ENCODE results near the gene TMEM131. TPM values are rescaled to one million over a fixed set of nuclear protein-coding genes. Genes with fewer than 3 reads are reported as not detected.
"Not testable (repeated sequence)": the region's sequence is repeated elsewhere in the genome, so short reads cannot be mapped to it uniquely, and the experiment has no call there.

Gene TMEM131
- total and polyA plus RNA-seq, 5 donors, result 11.5 to 32.7 (median 28.8) TPM

DNA sequence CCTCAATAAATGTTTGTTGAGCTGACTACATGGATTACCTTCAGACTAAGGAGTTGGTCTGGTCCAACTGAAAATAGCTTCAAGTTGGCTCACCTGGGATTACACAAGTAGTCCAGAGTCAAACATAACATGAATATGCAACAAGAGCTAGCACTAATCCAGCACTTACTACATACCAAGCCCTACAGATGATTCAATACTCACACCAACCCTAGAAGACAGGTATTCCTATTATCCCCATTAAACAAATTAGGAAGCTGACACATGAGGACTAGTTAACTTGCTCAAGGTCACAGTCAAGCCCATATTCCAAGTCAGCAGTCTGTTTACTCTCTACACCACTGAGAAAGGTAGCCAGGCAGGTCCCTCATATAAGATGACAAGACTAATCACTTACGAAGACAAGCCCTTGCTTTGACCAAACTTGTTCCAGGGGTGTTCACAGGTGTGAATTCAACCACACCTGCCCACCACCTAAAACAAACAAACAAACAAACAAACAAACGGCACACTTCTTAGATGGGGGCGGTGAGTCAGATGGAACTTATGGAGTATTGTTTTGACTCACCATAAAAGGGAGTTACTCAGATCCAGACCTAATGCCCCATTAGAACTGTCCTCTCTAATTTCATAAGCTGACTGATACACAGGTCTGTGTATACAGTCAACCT, 29.1 kb downstream of the TMEM131 start:
- H3K4me1 ChIP-seq (ENCODE audit: control insufficient read depth, insufficient read depth, low read length), result peaks cover 22% of the 10 kb centered on the region
- H3K9me3 ChIP-seq (ENCODE audit: control insufficient read depth, low read length), result no peaks in the 10 kb centered on the region
- H3K27ac ChIP-seq (ENCODE audit: low read length), result no peak overlapping the region
- intact Hi-C loops (cut with DNase I), result no loop called here
- H3K27me3 ChIP-seq (ENCODE audit: control insufficient read depth, insufficient read depth), result no peaks in the 10 kb centered on the region
- no peak for DNase-seq
- 85% methylated on average over 3 of the region's 3 CpGs for WGBS
- ATAC-seq, result no peak
- H3K4me3 ChIP-seq (ENCODE audit: low read length), result no peak overlapping the region

DNA sequence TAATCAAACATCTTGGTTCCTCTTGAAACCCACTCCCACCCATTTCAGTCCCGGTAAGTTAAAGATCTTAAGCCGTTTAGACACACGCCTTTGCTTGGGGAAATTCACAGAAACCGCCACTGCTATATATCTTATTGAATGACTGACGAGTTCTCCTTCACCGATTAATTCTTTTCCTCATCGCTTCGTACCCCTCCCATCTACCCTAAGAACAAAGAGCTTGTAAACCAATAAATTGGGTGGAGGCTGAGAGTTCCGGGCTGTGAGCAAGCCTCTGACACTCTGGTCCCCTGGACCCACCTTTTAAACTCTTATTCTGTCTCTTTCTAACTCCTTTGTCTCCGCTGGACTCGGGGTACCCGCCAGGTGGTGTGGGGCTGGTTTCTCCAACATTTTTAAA, 30.6 kb downstream of the TMEM131 start:
- ATAC-seq, result no peak
- Histone ChIP-seq H3K9me3 (ENCODE audit: control insufficient read depth, low read length) (no peaks in the 10 kb centered on the region), H3K4me1 (ENCODE audit: control insufficient read depth, insufficient read depth, low read length) (peaks cover 18% of the 10 kb centered on the region), H3K4me3 (ENCODE audit: low read length) (no peak overlapping the region), H3K27ac (ENCODE audit: low read length) (no peak overlapping the region), H3K27me3 (ENCODE audit: control insufficient read depth, insufficient read depth) (no peaks in the 10 kb centered on the region)
- WGBS, result 95% methylated on average over 12 of the region's 12 CpGs
- intact Hi-C loops (cut with DNase I), result no loop called here
- no peak for DNase-seq

DNA sequence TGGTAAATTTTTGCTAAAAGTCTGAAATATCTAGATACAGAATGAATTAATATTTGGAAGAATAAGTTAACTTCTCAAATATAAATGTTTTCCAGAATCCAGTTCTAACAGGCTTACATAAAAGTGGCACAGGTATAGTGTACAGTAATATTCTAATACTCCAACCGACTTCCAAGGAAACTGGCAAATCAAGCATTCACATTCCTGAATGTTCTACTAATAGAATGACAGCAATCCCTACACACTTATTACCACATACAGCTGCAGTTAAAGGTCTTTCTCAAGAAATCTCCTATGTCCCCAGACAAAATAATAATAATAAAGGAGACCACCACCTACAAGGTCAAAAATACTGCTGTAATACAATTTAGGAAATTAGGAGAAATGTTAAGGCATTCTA, 31.9 kb downstream of the TMEM131 start:
- H3K27me3 ChIP-seq (ENCODE audit: control insufficient read depth, insufficient read depth), result no peaks in the 10 kb centered on the region
- WGBS, result 30% methylated on average over 1 of the region's 1 CpG
- no peak for DNase-seq
- no peak overlapping the region for H3K4me3 ChIP-seq (ENCODE audit: low read length)
- no peak for ATAC-seq
- intact Hi-C loops (cut with DNase I), result no loop called here
- H3K9me3 ChIP-seq (ENCODE audit: control insufficient read depth, low read length), result no peaks in the 10 kb centered on the region
- H3K4me1 ChIP-seq (ENCODE audit: control insufficient read depth, insufficient read depth, low read length), result peaks cover 16% of the 10 kb centered on the region
- H3K27ac ChIP-seq (ENCODE audit: low read length), result no peak overlapping the region

DNA sequence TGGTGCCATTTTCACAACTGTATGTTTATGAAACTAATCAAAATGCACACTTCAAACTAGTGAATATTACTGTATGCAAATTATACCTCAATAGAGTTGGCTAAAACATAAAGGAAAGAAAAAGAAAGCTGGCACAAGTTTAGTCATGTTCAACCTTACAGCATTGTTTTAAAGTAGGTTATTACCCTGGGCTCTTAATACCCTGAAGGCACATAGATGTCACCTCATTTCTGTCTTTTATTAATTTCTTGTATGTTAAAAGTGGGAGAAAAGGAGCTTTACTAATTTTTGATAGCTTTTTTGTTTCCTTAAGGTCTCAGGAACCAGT, 32.7 kb downstream of the TMEM131 start:
- ATAC-seq (no peak), DNase-seq (no peak)
- Histone ChIP-seq H3K27ac (ENCODE audit: low read length) (no peak overlapping the region), H3K4me1 (ENCODE audit: control insufficient read depth, insufficient read depth, low read length) (peaks cover 13% of the 10 kb centered on the region), H3K4me3 (ENCODE audit: low read length) (no peak overlapping the region), H3K27me3 (ENCODE audit: control insufficient read depth, insufficient read depth) (no peaks in the 10 kb centered on the region), H3K9me3 (ENCODE audit: control insufficient read depth, low read length) (no peaks in the 10 kb centered on the region)
- intact Hi-C loops (cut with DNase I), result no loop called here

DNA sequence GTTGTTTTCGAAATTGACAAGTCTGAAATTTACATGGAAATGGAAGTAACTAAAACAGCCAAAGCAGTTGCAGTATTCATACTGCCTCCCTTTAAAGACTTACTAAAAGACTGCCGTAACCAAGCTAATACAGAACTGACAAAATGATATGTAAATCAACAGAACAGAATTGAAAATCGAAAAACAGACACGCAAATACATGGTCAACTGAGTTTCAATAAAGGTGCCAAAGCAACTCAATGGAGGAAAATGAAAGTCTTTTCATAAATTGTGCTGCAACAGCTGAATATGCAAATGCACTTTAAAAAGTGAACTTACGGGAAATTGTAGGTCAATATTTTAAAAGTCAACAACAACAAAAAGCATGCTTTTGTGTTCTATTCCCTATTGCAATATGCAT, 34.2 kb downstream of the TMEM131 start:
- intact Hi-C loops (cut with DNase I), result no loop called here
- Histone ChIP-seq H3K27ac (ENCODE audit: low read length) (no peak overlapping the region), H3K4me1 (ENCODE audit: control insufficient read depth, insufficient read depth, low read length) (peaks cover 11% of the 10 kb centered on the region), H3K4me3 (ENCODE audit: low read length) (no peak overlapping the region), H3K27me3 (ENCODE audit: control insufficient read depth, insufficient read depth) (no peaks in the 10 kb centered on the region), H3K9me3 (ENCODE audit: control insufficient read depth, low read length) (no peaks in the 10 kb centered on the region)
- DNase-seq (no peak), ATAC-seq (no peak)
- whole genome bisulfite sequencing, result 76% methylated on average over 5 of the region's 5 CpGs

DNA sequence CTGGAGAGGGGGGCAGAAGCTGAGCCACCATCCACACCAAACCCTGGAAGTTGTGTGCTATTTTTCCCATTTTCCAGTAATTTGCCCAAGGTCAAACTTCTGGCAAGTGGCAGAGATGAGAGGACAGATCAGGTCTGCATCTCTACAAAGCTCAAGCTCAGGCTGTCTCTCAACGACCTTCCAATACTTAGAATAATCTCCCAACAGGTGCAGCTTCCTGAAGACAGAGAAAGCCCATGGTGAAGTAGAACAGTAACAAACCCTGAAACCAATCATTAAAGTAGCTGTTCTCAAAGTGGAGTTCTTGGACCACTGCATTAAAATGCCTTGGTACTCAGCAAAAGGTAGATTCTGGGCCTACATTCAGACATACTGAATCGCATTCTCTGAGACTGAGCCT, 37.6 kb downstream of the TMEM131 start:
- no peak for DNase-seq
- H3K9me3 ChIP-seq (ENCODE audit: control insufficient read depth, low read length), result no peaks in the 10 kb centered on the region
- intact Hi-C loops (cut with DNase I), result no loop called here
- no peak for ATAC-seq
- WGBS, result 79% methylated on average over 2 of the region's 2 CpGs
- H3K27ac ChIP-seq (ENCODE audit: low read length), result no peak overlapping the region
- peaks cover 6% of the 10 kb centered on the region for H3K4me1 ChIP-seq (ENCODE audit: control insufficient read depth, insufficient read depth, low read length)
- no peaks in the 10 kb centered on the region for H3K27me3 ChIP-seq (ENCODE audit: control insufficient read depth, insufficient read depth)
- no peak overlapping the region for H3K4me3 ChIP-seq (ENCODE audit: low read length)

DNA sequence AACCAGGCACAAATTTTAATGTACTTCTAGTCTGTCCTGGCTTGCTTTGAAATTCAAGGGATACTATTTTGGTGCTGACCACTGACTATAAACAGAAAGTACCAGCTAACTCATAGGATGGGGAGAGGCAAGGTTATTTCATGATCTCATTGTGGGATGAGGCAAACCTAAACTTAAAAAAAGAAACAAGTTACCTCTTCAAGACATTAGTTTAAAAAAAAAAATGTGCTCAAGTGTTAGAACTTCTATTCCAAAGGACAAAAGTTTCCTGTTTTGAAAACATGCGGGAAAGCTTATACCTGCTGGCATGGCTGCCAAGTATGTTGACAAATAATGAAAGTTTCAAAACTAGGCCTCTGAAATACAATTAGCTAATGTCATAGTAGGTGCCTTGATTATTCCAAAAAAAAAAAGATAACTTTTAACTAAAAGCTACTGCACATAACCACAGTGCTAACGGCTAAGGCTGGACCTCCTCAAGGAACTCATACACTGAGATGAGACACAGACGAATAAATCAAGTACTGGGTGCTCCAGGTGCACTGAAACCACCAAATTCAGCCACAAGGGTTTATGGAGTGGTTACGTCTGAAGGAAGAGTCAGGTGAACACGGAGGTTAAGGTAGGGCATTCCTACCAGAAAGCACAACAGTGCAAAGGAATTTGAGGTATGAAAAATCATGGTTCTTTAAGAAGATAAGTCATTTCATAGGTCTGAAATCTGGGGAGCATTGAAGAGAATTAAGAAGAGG, 38.1 kb downstream of the TMEM131 start:
- Histone ChIP-seq H3K9me3 (ENCODE audit: control insufficient read depth, low read length) (no peaks in the 10 kb centered on the region), H3K27me3 (ENCODE audit: control insufficient read depth, insufficient read depth) (no peaks in the 10 kb centered on the region), H3K4me1 (ENCODE audit: control insufficient read depth, insufficient read depth, low read length) (peaks cover 5% of the 10 kb centered on the region), H3K4me3 (ENCODE audit: low read length) (no peak overlapping the region), H3K27ac (ENCODE audit: low read length) (no peak overlapping the region)
- 86% methylated on average over 5 of the region's 5 CpGs for WGBS
- DNase-seq (no peak), ATAC-seq (no peak)
- intact Hi-C loops (cut with DNase I), result no loop called here

DNA sequence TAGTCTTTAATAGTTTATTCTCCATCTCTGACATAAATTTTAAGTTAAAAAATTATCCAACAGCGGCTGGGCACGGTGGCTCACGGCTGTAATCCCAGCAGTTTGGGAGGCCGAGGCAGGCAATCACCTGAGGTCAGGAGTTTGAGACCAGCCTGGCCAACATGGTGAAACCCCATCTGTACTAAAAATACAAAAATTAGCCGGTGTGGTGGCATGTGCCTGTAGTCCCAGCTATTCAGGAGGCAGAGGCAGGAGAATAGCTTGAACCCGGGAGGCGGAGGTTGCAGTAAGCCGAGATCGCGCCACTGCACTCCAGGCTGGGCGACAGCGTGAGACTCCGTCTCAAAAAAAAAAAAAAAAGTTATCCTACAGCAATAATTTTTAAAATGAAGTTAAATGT, 39.0 kb downstream of the TMEM131 start:
- not testable (repeated sequence) for H3K4me1 ChIP-seq (ENCODE audit: control insufficient read depth, insufficient read depth, low read length)

DNA sequence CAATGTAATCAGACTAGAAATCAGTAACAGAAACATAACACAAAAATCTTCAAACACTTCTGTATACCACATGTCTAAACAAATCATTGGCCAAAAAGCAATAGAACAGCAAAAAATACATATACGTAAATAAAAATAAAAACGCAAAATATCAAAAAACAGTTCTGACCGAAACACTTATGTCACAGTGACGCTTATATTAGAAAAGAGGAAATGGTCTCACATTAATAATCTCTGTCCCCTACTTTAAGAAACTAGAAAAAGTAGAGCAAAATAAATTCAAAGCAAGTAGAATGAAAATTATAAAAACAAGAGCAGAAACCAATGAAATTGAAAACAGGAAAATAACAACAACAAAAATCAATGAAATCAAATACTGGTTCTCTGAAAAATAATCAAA, 41.9 kb downstream of the TMEM131 start:
- no peak for ATAC-seq
- Histone ChIP-seq H3K4me3 (ENCODE audit: low read length) (no peak overlapping the region), H3K27ac (ENCODE audit: low read length) (no peak overlapping the region), H3K9me3 (ENCODE audit: control insufficient read depth, low read length) (no peaks in the 10 kb centered on the region), H3K27me3 (ENCODE audit: control insufficient read depth, insufficient read depth) (no peaks in the 10 kb centered on the region), H3K4me1 (ENCODE audit: control insufficient read depth, insufficient read depth, low read length) (peaks cover 10% of the 10 kb centered on the region)
- 88% methylated on average over 4 of the region's 4 CpGs for WGBS
- intact Hi-C loops (cut with DNase I), result no loop called here
- no peak for DNase-seq

More for the DNA sequence above, 39.0 kb downstream of the TMEM131 start:
- H3K4me3 ChIP-seq (ENCODE audit: low read length); H3K9me3 ChIP-seq (ENCODE audit: control insufficient read depth, low read length); H3K27me3 ChIP-seq (ENCODE audit: control insufficient read depth, insufficient read depth); DNase-seq; intact Hi-C loops (cut with DNase I); ATAC-seq; H3K27ac ChIP-seq (ENCODE audit: low read length): not testable (repeated sequence)
- 89% methylated on average over 13 of the region's 13 CpGs for WGBS

DNA sequence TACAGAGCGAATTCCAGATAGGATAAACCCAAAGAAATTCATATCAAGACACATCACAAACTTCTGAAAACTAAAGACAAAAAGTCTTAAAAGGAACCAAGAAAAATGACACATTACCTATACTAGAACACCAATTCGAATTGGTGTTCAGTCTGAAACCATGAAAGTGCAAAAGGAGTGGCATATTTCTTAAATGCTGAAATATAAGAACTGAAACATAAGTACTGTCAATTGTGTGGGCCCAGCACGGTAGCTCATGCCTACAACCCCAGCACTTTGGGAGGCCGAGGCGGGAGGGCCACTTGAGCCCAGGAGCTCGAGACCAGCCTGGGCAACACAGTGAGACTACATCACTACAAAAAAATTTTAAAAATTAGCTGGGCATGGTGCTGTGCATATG, 43.4 kb downstream of the TMEM131 start:
- peaks cover 6% of the 10 kb centered on the region for H3K4me1 ChIP-seq (ENCODE audit: control insufficient read depth, insufficient read depth, low read length)
- 97% methylated on average over 6 of the region's 6 CpGs for WGBS
- intact Hi-C loops (cut with DNase I), result no loop called here
- H3K4me3 ChIP-seq (ENCODE audit: low read length), result no peak overlapping the region
- H3K27ac ChIP-seq (ENCODE audit: low read length), result no peak overlapping the region
- DNase-seq (no peak), ATAC-seq (no peak)
- H3K9me3 ChIP-seq (ENCODE audit: control insufficient read depth, low read length), result no peaks in the 10 kb centered on the region
- no peaks in the 10 kb centered on the region for H3K27me3 ChIP-seq (ENCODE audit: control insufficient read depth, insufficient read depth)

DNA sequence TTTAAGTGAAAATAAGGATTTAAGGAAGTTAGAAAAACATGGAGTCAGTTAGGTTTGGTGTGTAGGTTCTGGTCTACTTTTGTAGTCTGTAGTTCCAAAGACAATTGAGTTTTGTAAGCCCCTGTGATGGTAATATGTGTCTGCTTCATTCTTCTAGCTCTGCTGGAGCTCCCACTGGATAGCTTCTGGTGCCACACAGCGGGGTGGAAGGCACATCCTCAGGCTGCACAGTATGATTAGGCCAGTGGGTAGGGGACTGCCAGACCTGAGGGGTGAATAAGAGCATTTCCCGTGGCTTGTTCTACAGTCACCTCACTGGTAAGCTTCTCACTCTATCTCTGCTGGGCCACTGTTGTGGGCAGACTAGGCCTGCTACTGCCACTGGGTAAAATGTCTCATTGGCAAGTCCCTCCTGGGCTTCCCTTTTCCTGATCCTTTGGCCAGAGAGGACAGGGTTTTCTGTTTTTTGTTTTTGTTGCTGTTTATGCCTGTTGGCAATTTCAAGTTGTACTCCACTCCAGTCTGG, 44.5 kb downstream of the TMEM131 start:
- peaks cover 6% of the 10 kb centered on the region for H3K4me1 ChIP-seq (ENCODE audit: control insufficient read depth, insufficient read depth, low read length)

More for the DNA sequence above, 44.5 kb downstream of the TMEM131 start:
- intact Hi-C loops (cut with DNase I), result no loop called here
- ATAC-seq, result peak; percentile 14 to 20
- Histone ChIP-seq H3K27me3 (ENCODE audit: control insufficient read depth, insufficient read depth) (no peaks in the 10 kb centered on the region), H3K9me3 (ENCODE audit: control insufficient read depth, low read length) (no peaks in the 10 kb centered on the region), H3K27ac (ENCODE audit: low read length) (no peak overlapping the region), H3K4me3 (ENCODE audit: low read length) (no peak overlapping the region)
- WGBS, result 91% methylated on average over 2 of the region's 2 CpGs
- no peak for DNase-seq
